Common myeloid progenitor, CD34-positive (primary cell): ENCODE data around the gene DCLRE1B.

ENCODE experiments used
- CTCF ChIA-PET: fragments of 350-600 bp; sonication (Branson Sonifier 250); formaldehyde crosslinking; loops from one replicate; lab custom pipeline; 2021; ENCODE audit warnings: antibody characterized with exemption; lab: Charles Lee
- POLR2A ChIA-PET: fragments of 350-600 bp; sonication (Branson Sonifier 250); formaldehyde crosslinking; loops from one replicate; lab custom pipeline; 2021; ENCODE audit warnings: antibody characterized with exemption; lab: Charles Lee
- DNase-seq, 3 donors: peaks; one replicate each; pipeline versions ENCODE4 v3.0.0 to v3.0.0-alpha.2; 2013
- H3K27ac ChIP-seq, 2 experiments: 1 replicate in 1 of 2; 2 replicates in 1 of 2; pipeline ENCODE4 v1.7.0; 2013; ENCODE audit warnings: inconsistent platforms in 2 of 2, low read length in 2 of 2, mild to moderate bottlenecking in 2 of 2, low read depth in 1 of 2, moderate library complexity in 1 of 2; ENCODE audit not compliant: severe bottlenecking in 2 of 2, insufficient read depth in 1 of 2, poor library complexity in 1 of 2
- H3K27me3 ChIP-seq, 5 experiments: replicated peaks in 2 of 5; 1 replicate in 3 of 5; 2 replicates in 2 of 5; pipeline versions ENCODE4 v1.6.1 to v1.7.0; 2013; ENCODE audit warnings: low read length in 4 of 5, mild to moderate bottlenecking in 2 of 5, moderate library complexity in 2 of 5, inconsistent platforms in 1 of 5; ENCODE audit not compliant: insufficient read depth in 5 of 5, control insufficient read depth in 4 of 5
- H3K36me3 ChIP-seq, 4 experiments: 1 replicate in 2 of 4; 2 replicates in 2 of 4; pipeline versions ENCODE4 v1.6.1 to v1.7.0; 2013; ENCODE audit warnings: low read length in 3 of 4, control low read depth in 1 of 4, mild to moderate bottlenecking in 1 of 4; ENCODE audit not compliant: control insufficient read depth in 4 of 4, insufficient read depth in 4 of 4
- H3K4me1 ChIP-seq, 4 experiments: 1 replicate in 3 of 4; 2 replicates in 1 of 4; pipeline versions ENCODE4 v1.6.1 to v1.7.1; 2013; ENCODE audit warnings: low read length in 3 of 4, mild to moderate bottlenecking in 3 of 4, control low read depth in 1 of 4, inconsistent platforms in 1 of 4, moderate library complexity in 1 of 4; ENCODE audit not compliant: control insufficient read depth in 4 of 4, insufficient read depth in 4 of 4; ENCODE audit errors: control extremely low read depth in 1 of 4
- H3K4me3 ChIP-seq, 7 experiments: 1 replicate in 4 of 7; 2 replicates in 3 of 7; pipeline versions ENCODE4 v1.5.1 to v1.7.0; 2013; ENCODE audit warnings: mild to moderate bottlenecking in 7 of 7, low read length in 6 of 7, moderate library complexity in 6 of 7, inconsistent platforms in 2 of 7, low read depth in 2 of 7, control low read depth in 1 of 7; ENCODE audit not compliant: insufficient read depth in 4 of 7, control insufficient read depth in 1 of 7; ENCODE audit errors: extremely low read depth in 1 of 7
- H3K9me3 ChIP-seq, 5 experiments: 1 replicate in 4 of 5; 2 replicates in 1 of 5; pipeline versions ENCODE4 v1.6.1 to v1.7.1; 2013; ENCODE audit warnings: low read length in 4 of 5, mild to moderate bottlenecking in 2 of 5, inconsistent platforms in 1 of 5, low read depth in 1 of 5, moderate library complexity in 1 of 5; ENCODE audit not compliant: control insufficient read depth in 4 of 5, insufficient read depth in 2 of 5; ENCODE audit errors: control extremely low read depth in 1 of 5
- WGBS: methylation state at CpG from one replicate; pipeline ENCODE4 v1.1.5; 2013; ENCODE audit not compliant: insufficient coverage; 5-methylcytosine and 5-hydroxymethylcytosine counted together

The DCLRE1B gene

DNA sequence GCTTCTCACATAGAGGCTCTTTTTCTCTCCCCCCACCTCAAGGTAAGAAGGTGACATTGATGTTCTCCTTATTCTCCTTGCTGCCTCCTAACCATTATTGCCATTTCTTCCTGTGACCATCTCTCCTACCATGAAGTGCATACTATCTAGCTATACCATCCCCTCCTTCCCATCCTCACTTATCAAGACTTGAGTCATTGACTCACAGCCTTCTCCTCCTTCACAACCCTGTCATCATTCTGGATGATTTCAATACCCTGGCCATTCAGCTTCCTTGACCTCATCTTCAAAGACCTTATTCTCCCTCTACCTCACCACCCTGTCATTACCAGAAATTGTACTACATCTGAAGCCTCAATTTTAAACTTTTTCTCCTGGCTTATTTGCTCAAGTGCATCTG is 13.1 kb downstream of the DCLRE1B start:
- Histone ChIP-seq H3K4me1 (peaks cover 5 to 20% (median 7%) of the 10 kb centered on the region in 4 experiments), H3K4me3 (no peak overlapping the region), H3K36me3 (peaks cover 0 to 2% (median 0%) of the 10 kb centered on the region in 4 experiments), H3K27ac (no peak overlapping the region), H3K27me3 (no peaks in the 10 kb centered on the region), H3K9me3 (no peaks in the 10 kb centered on the region)
- DNase-seq: no peak
- ChIA-PET POLR2A (no interaction called here), CTCF (interaction anchor here (0.8 to 1.6 kb wide), 3 partner anchors 14 to 86 kb away, joined by 4 to 5 read pairs (median 4); partner anchors contain the start of genes AP4B1 and DCLRE1B)

- DNase-seq: no peak
- 61% methylated on average over 2 of the region's 4 CpGs for WGBS
- Histone ChIP-seq H3K27ac (no peak overlapping the region), H3K36me3 (no peaks in the 10 kb centered on the region), H3K27me3 (no peaks in the 10 kb centered on the region), H3K4me1 (peaks cover 4 to 6% (median 5%) of the 10 kb centered on the region in 4 experiments), H3K4me3 (no peak overlapping the region), H3K9me3 (no peaks in the 10 kb centered on the region)
- ChIA-PET CTCF (interaction anchor here (1.6 kb wide), 1 partner anchor 12 kb away, joined by 3 read pairs; no protein-coding TSS in a partner anchor), POLR2A (no interaction called here)
Measured at GRCh38 chr1:113922957-113923356, 17.8 kb downstream of the DCLRE1B start.

DNA sequence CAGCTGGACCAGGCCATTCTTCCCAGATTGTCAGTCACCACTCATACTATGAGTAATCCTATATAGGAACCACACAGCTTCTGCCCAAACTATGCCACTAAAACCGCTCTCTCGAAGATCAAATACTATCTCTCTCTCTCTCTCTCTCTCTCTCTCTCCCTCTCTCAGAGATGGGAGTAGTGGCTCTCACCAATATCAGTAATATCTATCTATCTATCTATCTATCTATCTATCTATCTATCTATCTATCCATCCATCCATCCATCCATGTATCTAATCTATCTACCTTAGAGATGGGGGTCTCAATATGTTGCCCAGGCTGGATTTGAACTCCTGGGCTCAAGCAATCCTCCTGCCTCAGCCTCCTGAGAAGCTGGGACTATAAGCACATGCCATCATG is 19.3 kb downstream of the DCLRE1B start:
- no peak overlapping the region for H3K4me3 ChIP-seq
- DNase-seq: no peak
- peaks cover 5 to 18% (median 13%) of the 10 kb centered on the region in 4 experiments for H3K4me1 ChIP-seq
- 87% methylated on average over 2 of the region's 2 CpGs for WGBS
- H3K27ac ChIP-seq: no peak overlapping the region
- no peaks in the 10 kb centered on the region for H3K27me3 ChIP-seq
- H3K9me3 ChIP-seq: no peaks in the 10 kb centered on the region
- ChIA-PET CTCF (interaction anchor here (0.9 to 1.3 kb wide), 4 partner anchors 9 to 54 kb away, joined by 3 to 5 read pairs (median 3); no protein-coding TSS in a partner anchor), POLR2A (no interaction called here)
- H3K36me3 ChIP-seq: no peaks in the 10 kb centered on the region

GRCh38 chr1:113928187-113928930 is 23.2 kb downstream of the DCLRE1B start:
- H3K9me3 ChIP-seq: no peaks in the 10 kb centered on the region
- no peaks in the 10 kb centered on the region for H3K27me3 ChIP-seq
- peak in 2 of 3 donors; percentile 53 to 60 for DNase-seq
- peak overlapping the region; percentile 100 for H3K27ac ChIP-seq
- H3K36me3 ChIP-seq: no peaks in the 10 kb centered on the region
- POLR2A ChIA-PET: interaction anchor here (0.5 to 3.6 kb wide), 8 partner anchors 12 to 116 kb away, joined by 3 to 43 read pairs (median 6); partner anchors contain the start of genes AP4B1, DCLRE1B and RSBN1
- CTCF ChIA-PET: interaction anchor here (0.7 to 18.7 kb wide), 12 partner anchors 12 to 94 kb away, joined by 3 to 212 read pairs (median 7); partner anchors contain the start of genes AP4B1 and DCLRE1B
- peaks cover 25 to 48% (median 39%) of the 10 kb centered on the region in 4 experiments for H3K4me1 ChIP-seq
- 0% methylated on average over 4 of the region's 6 CpGs for WGBS
- peak overlapping the region in 6 of 7 experiments; percentile 94 to 98 (median 94) for H3K4me3 ChIP-seq

GRCh38 chr1:113928941-113929749 is 24.0 kb downstream of the DCLRE1B start, which contains the start of gene HIPK1:
HIPK1 (plus strand) TSS chr1:113929324.
- peaks cover 0 to 2% (median 0%) of the 10 kb centered on the region in 4 experiments for H3K36me3 ChIP-seq
- peak within 1 kb of the TSS; percentile 74 to 100 (median 95) for H3K4me3 ChIP-seq
- CTCF ChIA-PET: interaction anchor here (0.7 to 18.7 kb wide), 15 partner anchors 8 to 171 kb away, joined by 3 to 212 read pairs (median 6); partner anchors contain the start of genes AP4B1 and DCLRE1B
- WGBS: under 1% methylated on average over 40 of the region's 61 CpGs
- POLR2A ChIA-PET: interaction anchor here (0.5 to 3.6 kb wide), 10 partner anchors 11 to 117 kb away, joined by 3 to 43 read pairs (median 6); partner anchors contain the start of genes AP4B1, DCLRE1B and RSBN1
- no peaks in the 10 kb centered on the region for H3K27me3 ChIP-seq
- peaks cover 32 to 56% (median 44%) of the 10 kb centered on the region in 4 experiments for H3K4me1 ChIP-seq
- H3K27ac ChIP-seq: peak within 1 kb of the TSS; percentile 100
- peak; percentile 91 to 97 (median 94) for DNase-seq
- no peaks in the 10 kb centered on the region for H3K9me3 ChIP-seq

DNA sequence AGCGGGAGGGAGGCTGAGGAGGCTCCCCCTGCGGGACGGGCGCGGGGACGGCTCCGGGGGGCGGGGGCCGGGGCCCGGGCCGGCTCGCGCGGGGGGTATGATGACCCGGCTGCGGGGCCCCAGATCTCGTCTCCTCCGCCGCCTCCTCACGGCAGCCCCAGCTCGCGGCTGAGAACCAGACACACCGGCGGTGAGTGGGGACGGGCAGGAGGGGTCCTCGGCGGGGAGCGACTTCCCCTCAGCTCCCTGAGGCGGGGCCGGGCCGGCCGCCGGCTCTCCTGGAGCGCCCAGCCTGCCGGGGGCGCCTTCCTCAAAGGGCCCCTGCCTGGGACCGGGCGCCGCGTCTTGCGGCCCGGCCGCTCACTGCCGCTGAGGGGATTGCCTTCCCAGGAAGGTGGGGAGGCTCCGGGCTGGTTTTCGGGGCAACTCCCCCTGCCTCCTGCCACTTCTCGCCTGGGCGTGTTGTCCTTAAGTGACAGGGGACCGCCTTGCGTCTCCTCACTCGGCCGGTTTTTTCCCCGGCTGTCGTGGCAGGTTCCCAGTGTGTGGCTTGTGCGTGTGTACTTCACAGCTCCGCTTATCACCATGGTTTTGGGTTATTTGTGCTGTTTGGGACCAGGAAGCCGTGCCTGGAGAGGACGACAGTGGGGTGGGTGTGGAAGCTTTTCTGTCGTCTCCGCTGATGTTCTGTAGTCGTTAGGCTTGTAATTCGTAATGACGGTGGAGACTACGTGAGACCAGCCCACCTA is 24.8 kb downstream of the DCLRE1B start:
- Histone ChIP-seq H3K4me3 (peak overlapping the region; percentile 74 to 100 (median 95)), H3K9me3 (no peaks in the 10 kb centered on the region), H3K27me3 (no peaks in the 10 kb centered on the region), H3K4me1 (peaks cover 38 to 64% (median 49%) of the 10 kb centered on the region in 4 experiments), H3K27ac (peak overlapping the region; percentile 100), H3K36me3 (peaks cover 0 to 2% (median under 1%) of the 10 kb centered on the region in 4 experiments)
- peak; percentile 48 to 79 (median 73) for DNase-seq
- ChIA-PET POLR2A (interaction anchor here (0.5 to 3.6 kb wide), 13 partner anchors 11 to 171 kb away, joined by 3 to 43 read pairs (median 6); partner anchors contain the start of genes AP4B1, DCLRE1B and PHTF1), CTCF (interaction anchor here (0.8 to 18.7 kb wide), 20 partner anchors 8 to 172 kb away, joined by 3 to 212 read pairs (median 6); partner anchors contain the start of genes AP4B1 and DCLRE1B)
- under 1% methylated on average over 51 of the region's 64 CpGs for WGBS
